Ovary (tissue), 3 donors: ENCODE data around the gene ST7.

ENCODE experiments used
- POLR2A ChIP-seq: fragments of 450-650 bp; IDR thresholded peaks from one replicate; pipeline ENCODE4 v1.6.1; 2017; ENCODE audit warnings: antibody characterized with exemption, mild to moderate bottlenecking, moderate library complexity
- TF ChIP-seq, protein P1 (sequence below), 3 donors: fragments of 450-650 bp in 2 of 3; fragments of 200-600 bp in 1 of 3; IDR thresholded peaks; one replicate each; pipeline versions ENCODE4 v1.5.1 to v1.8.0; 2016 to 2022; ENCODE audit warnings: antibody characterized with exemption in 3 of 3, mild to moderate bottlenecking in 1 of 3
- donor health status: DM: no; HTN: no; CAD: no.

DNA sequence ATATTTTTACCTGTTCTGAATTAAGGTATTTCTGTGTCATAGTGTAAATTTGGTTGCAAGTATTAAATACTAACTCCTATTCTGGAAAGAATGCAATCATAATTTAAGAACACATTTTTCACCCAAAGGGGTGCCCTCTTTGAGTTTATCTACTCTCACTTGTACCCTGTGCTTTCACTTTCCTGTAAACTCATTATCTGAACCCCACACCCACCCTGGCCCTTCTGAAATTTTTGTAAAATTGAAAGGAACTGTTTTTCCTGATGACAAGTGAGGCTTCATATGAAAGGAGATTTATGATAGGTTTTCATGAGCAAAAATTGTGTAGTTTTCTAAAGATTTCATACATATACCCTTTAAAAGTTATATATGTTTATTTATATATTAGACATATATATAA is 235.1 kb downstream of the ST7 start:
- TF ChIP-seq, protein P1, sequence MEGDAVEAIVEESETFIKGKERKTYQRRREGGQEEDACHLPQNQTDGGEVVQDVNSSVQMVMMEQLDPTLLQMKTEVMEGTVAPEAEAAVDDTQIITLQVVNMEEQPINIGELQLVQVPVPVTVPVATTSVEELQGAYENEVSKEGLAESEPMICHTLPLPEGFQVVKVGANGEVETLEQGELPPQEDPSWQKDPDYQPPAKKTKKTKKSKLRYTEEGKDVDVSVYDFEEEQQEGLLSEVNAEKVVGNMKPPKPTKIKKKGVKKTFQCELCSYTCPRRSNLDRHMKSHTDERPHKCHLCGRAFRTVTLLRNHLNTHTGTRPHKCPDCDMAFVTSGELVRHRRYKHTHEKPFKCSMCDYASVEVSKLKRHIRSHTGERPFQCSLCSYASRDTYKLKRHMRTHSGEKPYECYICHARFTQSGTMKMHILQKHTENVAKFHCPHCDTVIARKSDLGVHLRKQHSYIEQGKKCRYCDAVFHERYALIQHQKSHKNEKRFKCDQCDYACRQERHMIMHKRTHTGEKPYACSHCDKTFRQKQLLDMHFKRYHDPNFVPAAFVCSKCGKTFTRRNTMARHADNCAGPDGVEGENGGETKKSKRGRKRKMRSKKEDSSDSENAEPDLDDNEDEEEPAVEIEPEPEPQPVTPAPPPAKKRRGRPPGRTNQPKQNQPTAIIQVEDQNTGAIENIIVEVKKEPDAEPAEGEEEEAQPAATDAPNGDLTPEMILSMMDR (IDR thresholded peaks at IDR 0.05): no peak
- no peak for TF ChIP-seq POLR2A
